HG03175 (cell line): ENCODE results near the gene FAM229A.
"Not testable (repeated sequence)": the region's sequence is repeated elsewhere in the genome, so short reads cannot be mapped to it uniquely, and the experiment has no call there.

Source experiments
- ATAC-seq: cut with Tn5 transposase; IDR thresholded peaks from one replicate; pipeline ENCODE4 v1.9.1; 2021; ENCODE audit warnings: mild to moderate bottlenecking, moderate library complexity; ENCODE audit not compliant: unreplicated experiment

Gene FAM229A, protein sequence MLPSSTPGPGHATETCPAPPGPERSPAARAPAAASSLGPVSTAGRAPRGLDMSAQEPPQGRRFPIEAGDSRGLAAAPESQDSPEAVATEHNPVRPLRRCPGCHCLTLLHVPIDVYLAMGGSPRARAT

DNA sequence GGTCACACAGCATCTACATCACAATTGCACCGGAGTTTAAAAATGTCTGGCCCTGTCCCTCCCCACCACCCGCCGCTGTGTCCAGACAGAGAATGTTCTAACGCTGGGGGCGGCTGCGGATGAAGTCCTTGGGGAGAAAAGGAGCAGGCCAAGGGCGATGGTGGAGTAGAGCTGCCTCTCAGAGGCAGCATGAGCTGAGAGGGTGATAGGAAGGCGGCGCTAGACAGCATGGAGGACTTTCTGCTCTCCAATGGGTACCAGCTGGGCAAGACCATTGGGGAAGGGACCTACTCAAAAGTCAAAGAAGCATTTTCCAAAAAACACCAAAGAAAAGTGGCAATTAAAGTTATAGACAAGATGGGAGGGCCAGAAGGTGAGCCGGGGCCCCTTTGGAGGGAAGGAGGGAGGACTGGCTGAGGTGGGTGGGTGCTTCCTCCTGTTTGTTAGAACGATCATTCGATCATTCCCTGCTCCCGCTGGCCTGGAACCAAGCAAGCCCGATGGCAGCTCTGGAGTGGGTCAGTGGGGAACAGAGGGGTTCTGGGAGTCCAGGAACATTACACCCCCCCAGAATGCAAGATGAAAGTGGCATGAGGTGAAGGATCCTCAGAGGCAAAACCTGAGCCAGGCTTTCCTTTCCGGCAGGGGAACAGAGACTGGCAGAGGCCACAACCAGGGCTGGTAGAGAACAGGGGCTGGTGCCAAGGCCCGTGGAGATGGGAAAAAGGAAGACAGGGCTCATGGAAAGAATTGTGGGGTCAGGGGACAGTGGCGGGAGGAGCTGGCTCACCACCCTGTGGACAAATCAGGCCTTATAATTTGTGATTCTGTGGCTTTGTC, at the start of gene FAM229A, which contains the start of gene TSSK3:
Gene FAM229A (minus strand): TSS at position 12 of the 840 bp plus-strand sequence. CDS start 394 bp downstream, outside the sequence.
Gene TSSK3 (plus strand): TSS at position 66 of the 840 bp plus-strand sequence. CDS start 163 bp downstream, at position 229.
- ATAC-seq = no peak

DNA sequence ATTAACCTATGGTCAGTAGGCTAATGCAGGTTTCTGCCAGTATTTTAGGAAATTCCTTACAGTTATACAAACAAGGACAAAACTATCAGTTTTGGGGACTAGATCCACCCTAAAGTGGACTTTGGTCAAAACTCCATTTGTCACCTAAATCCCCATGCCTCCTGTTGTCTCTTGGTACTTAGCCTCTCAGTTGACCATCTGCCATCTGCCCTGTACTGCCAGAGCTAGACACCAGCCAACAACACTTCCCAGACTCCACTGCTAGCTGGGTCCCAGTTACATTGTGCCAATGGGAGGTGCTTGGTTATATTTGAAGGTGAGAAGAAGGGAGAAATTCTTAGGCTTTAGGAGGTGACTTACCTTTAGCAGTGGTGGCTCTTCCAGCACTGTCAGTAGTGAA, 49.0 kb upstream of the FAM229A start:
- ATAC-seq = no peak

DNA sequence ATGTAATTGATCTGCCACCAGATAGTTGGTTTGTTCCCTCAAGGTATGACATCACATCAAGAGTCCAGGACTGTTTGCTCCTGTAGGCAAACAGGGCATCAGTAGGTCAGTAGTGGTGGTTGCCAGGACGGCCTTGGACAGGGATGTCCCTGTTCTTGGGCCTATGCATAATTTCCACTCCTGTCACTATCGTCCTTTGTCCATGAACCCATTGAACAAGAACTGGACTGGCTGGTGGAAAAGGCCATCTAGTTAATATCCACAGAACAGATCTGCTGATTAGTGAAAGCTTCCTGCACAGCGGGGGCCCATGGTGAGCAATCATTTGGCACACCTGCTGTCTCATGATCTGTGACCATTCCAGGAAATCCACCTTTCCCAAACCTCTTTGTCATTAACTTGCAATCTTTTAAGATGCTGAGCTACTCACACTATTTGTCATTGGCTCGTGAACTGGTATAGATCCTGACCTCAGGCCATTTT, 44.4 kb upstream of the FAM229A start:
- no peak for ATAC-seq

DNA sequence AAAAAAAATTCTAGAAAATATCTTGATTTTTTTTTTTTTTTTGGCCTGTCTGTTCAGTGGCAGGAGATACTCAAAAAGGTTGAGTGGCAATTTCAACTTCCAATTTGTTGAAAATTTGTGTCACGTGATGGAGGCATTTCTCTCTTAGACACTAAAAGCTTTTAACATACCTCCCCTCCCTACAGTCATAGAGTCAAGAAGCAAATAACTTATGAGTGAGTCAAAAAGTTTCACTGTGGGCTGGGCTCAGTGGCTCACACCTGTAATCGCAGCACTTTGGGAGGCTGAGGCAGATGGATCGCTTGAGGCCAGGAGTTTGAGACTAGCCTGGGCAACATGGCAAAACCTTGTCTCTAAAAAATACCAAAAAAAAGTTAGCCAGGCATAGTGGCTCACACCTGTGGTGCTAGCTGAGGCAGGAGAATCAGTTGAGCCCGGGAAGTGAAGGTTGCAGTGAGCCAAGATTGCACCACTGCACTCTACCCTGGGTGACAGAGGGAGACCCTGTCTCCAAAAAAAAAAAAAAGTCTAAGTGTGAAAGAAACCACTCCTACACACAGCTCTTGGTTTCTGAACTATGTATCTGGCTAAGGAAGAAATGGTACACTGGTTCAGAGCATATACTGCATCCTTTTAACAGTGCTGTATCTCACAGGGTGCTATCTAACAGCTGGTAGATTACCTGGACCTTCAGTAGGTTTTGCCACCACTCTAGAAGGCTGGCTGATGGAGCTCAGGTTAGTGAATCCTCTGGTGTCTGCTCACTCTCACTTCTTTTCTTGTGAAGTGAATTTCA, 43.6 kb upstream of the FAM229A start:
- ATAC-seq = no peak

DNA sequence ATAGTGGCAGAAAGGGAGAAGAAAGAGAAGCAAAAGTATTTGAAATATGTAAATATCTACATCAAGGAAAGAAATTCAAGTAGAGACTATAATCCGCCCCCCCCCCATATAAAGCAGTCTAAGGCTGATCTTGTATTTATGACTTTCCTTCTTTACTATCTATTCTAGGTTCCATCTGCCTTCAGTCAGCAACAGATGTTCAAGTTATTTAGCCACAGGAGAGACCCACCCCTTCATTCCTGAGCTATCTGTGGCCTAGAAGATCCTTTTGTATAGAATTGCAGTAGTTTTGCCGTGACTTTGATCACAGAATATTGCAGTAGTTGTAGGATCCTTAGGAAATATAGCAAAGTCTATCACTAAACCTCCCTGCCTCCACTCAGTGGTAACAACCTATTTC, 42.7 kb upstream of the FAM229A start:
- ATAC-seq = no peak

DNA sequence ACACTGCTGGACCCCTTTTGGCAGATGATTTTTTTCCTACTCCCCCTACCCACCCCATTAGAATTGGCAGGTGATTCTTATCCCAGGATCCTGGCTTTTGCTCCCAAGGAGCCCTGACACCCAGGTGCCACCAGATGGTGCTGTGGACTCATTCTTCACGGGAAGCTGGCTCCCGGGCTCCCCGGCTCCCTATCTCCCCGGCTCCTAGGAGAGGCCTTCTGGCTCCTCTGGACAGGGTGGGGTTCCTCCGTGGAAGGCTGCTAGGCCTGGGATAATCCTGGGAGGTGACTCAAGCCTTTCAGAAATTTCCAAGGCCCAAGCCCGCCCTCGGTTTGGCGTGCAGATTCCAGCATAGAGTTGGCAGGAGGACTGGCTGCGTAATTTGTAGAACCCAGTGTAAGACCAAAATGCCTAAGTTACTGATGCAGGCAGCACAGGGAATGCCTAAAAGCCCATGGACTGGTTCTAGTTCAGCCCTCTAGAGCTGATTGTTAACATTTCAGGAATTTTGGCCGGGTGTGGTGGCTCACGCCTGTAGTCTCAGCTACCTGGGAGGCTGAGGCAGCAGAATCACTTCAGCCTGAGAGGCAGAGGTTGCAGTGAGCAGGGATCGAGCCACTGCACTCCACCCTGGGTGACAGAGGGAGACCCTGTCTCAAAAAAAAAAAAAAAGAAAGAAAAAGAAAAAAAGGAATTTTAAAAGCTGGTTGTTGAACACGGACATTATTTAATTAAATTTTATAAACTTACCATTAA, 38.8 kb upstream of the FAM229A start:
- ATAC-seq = no peak

DNA sequence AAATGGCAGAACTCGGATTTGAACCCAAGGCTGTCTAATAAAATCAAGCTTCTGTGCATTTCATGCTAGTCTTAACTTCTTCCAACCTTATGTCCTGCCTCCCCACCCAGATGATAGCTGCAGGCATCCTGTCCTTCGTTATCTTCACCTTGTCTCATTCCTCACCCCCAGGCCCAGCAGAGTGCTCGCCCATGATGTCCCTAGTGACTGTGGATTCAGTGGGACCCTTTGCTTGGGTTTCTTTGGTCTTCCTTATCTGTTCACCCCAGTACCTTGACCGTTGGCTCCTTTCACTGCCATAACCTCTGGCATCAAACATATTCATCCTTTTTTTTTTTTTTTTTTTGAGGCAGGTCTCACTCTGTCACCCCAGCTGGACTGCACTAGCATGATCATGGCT, 37.6 kb upstream of the FAM229A start:
- ATAC-seq = no peak

DNA sequence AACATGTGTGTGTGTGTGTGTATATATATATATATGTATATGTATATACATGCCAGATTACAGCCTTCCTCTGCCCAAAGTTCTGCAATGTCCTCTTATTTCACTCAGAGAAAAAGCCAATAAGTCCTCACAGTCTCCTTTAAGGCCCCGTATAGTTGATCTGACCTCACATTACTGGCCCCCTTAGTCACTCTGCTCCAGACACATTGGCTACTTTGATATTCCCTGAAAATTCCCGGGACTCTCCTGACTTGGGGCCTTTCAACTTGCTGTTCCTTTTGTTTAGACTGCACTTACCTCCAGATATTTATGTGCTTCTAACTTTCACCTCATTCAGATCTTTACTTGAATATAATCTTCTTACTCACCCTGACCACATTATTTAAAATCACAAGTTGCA, 36.1 kb upstream of the FAM229A start:
- ATAC-seq = no peak

DNA sequence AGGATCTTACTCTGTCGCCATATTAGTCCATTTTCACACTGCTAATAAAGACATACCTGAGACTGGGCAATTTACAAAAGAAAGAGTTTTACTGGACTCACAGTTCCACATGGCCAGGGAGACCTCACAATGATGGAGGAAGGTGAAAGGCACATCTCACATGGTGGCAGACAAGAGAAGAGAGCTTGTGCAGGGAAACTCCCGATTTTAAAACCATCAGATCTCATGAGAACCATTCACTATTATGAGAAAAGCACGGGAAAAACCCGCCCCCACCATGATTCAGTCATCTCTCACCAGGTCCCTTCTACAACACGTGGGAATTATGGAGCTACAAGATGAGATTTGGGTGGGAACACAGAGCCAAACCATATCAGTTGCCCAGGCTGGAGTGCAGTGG, 34.2 kb upstream of the FAM229A start:
- ATAC-seq = not testable (repeated sequence)

DNA sequence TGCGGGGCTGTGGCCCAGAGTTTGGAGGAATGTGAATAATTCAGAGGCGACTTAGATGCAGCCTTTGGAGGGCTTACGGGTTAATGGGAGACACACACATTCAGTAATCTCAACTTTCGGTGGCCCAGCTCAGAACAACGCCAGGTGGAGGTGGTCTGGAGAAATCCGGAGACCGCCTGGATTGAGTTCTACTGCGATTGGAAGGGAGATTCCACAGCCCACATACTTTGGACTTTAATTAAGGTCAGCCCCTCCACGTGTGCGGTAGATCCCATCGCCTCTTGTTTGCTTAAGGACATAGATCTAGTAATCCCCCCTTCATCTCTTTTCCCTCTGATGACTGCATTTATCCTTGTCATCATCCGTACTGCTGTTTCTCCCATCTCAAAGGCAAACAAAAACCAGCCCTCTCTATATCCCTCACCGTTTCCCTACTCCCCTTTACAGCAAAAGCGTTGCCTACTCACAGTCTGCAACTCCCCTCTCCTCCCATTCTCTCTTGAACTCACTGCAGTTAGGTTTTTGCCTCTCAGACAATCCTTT, 32.7 kb upstream of the FAM229A start:
- ATAC-seq = no peak

DNA sequence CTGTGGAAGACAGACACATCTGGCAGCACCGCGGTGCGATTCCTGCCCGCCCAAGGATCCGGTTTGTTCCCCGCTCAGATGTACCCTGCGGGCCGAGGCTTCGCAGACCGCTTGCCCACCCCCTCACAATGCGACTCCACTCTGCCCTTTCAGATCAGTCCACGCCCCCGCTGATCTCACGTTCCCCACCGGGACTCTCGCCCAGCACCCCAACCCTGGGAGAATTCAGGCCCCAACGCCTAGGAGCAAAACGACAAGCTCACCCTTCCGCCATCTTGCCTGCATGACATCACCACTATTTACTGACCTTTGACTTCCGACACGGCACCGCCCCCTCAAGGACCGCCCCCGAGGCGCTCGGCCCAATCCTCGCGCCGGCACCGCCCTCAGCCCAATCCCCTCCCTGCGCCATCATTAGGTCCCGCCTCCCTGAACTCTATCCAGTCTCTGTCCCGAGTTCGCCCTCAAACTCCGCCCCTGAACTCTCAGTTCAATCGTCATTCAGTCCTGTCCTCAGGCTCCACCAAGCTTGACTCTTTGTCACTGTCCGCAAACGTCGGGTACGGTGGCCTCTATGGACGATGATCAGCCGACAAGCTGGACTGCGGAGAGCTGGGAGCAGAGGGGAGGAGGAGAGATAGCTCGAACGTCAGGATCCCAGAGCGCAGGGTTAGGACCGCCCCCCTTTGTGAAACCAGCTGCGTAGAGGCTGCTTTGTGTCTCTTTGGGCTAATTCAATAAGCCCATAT, 32.0 kb upstream of the FAM229A start, which contains the start of gene BSDC1:
Gene BSDC1 (minus strand): TSS at position 301 of the 749 bp plus-strand sequence. CDS start 27 bp downstream, at position 274.
- ATAC-seq = peak; percentile 96

DNA sequence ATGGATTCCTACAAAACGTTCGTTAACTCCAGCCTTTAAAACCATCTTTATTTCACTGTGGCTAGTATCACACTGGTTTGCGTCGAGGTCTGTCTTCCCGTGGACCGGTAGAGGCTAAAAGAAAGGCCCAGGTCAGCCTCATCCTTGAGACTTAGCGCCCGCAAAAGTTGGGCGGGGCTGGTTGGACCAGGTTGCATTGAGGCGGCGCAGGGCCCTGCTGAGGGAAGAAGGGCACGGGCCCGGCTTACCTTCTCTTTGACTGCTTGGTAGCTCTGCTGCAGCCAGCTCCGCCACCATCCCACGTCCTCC, 31.5 kb upstream of the FAM229A start:
- ATAC-seq = no peak

DNA sequence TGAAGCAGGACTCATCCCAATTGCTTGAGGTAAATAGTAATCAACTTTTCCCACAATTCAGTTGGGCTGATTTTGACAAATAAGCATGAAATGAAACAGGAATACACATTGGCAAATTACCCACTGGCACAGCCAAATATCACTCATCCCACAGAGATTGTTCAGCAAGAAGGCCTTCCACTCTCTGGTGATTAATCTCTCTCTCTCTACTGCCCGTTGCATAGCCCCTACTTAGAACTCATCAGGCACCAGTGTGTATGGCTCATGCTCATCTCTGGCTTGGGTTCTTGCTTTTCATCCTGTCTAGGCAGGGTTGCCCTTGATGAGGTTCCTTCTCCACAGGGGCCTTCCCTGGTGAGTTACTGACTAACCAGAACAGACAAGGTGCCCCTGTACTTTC, 30.9 kb upstream of the FAM229A start:
- ATAC-seq = no peak

DNA sequence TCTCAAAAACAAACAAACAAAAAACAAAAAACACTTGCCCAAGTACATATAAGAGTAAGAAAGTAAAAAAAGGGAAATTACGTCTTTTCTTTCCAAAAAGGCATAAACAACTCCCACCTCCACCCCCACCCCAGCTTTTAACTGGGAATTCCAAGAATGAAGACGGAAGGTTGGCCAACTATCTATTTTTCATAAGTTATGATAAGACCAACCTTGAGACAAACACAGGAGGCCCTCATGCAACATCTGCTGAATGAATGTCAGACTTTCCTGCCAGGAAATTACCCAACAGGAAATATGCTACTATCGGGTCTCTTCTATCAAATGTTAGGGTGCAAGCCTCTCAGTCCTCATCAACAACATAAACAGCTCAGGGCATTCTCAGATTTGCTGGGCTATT, 30.0 kb upstream of the FAM229A start:
- no peak for ATAC-seq

DNA sequence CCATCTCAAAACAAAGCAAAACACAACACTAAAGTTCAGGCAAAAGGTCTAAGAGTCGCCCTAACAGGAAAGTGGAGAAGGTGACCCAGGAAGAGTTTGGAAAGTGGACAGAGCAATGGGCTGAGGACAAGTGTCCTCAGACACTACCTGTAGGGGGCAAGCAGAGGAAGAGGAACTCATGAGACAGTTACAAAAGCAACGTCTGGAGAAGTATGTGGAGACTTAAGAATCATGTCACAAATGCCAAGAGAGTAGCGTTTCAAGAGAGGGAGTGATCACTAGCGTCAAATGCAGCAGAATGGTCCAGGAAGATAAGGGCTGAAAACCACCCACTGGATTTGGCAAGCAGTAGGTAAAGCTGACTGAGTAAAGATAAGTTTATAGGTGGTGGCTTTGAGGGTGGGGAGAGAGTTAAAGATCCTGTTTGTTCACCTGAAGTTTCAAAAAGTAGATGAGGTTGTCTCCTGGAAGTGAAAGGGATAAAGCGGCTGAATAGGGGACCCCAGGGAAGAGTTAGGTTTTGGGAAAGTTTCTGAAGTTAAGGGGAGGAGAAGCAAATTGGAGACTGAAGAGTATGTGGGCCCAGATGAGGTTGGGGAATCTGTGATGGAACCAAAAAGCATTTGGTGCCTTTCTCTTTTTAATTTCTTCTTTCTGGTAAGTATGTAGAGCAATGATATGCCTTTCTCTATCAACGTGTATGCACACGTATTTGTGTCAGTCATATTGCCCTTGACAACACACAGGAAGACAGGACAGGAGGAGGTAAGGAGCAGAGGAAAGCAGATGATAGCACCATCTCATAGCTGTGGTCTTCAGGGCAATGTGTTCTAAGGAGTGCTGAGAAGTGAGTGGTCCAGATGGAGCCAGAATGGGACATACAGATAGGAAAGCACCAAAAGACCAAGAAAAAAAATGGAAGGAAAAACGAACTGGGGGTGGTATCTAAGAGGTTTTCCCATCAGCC, 28.9 kb upstream of the FAM229A start:
- no peak for ATAC-seq

DNA sequence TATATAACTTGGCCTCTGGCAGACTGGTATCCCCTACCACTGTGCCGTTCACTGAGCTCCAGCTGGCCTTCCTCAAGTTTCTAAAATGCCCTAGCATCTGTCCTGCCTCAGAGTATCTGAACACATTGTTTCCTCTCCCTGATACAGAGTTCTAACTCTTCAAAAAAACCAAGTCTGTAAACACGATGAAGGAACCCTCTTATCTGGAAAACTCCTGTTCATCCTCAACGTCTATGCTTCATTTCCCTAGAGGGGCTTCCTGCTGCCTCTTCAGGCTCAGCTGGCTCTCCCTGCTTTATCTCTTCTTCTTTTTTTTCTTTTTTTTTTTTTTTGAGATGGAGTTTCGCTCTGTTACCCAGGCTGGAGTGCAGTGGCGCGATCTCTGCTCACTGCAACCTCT, 26.4 kb upstream of the FAM229A start:
- ATAC-seq = no peak

DNA sequence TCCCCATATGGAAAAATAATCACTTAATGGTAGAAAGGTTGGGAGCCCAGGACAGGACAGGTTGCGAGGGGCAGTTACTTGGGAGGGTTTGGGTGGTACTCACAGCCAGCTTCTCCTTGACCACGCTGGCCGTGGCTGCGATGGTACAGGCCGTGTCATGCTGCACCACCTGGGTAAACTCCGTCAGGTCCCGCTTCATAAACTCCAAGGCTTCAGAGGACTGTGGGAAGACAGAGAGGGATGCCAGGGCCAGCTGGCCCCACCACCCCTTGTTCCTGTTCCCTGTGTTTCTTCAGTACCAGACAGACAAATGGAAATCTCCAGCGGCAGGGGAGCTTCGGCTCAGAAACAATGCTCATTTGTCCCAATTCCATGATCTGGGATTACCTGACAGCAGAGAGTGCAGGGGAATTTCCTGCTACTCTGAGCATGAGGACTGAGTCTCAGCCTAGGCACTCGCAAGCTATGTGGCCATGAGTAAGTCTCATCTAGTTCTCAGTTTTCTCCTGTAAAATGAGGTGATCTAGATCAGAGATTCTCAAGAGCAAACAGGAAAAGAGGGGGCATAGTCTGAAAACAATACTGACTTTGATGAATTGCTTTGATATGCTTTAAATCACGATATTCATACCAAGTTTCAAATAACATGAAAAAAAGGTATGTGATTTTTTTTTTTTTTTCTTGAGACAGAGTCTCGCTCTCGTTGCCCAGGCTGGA, 24.5 kb upstream of the FAM229A start:
- ATAC-seq = no peak

DNA sequence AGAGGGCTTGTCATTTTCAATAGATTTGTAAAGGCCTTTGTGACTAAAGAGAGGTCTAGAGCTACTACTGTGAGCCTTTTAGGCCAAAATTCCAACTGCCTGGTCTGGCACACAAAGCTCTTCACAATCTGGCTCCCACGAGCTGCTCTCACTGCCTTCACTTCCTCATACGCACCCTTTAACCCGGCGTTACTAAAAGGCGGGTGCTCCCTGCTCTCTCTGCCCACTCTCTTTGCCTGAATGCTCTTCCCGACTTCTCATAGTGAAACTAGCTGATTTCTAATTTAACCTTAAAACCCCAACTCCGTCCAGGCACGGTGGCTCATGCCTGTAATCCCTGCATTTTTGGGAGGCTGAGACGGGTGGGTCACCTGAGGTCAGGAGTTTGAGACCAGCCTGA, 17.8 kb upstream of the FAM229A start:
- no peak for ATAC-seq
